HG03280 (cell line): ENCODE results near the gene ALK.

ENCODE experiments used
- ATAC-seq: cut with Tn5 transposase; IDR thresholded peaks from one replicate; pipeline ENCODE4 v1.9.1; 2021; ENCODE audit warnings: mild to moderate bottlenecking, moderate library complexity; ENCODE audit not compliant: unreplicated experiment

ALK gene

DNA sequence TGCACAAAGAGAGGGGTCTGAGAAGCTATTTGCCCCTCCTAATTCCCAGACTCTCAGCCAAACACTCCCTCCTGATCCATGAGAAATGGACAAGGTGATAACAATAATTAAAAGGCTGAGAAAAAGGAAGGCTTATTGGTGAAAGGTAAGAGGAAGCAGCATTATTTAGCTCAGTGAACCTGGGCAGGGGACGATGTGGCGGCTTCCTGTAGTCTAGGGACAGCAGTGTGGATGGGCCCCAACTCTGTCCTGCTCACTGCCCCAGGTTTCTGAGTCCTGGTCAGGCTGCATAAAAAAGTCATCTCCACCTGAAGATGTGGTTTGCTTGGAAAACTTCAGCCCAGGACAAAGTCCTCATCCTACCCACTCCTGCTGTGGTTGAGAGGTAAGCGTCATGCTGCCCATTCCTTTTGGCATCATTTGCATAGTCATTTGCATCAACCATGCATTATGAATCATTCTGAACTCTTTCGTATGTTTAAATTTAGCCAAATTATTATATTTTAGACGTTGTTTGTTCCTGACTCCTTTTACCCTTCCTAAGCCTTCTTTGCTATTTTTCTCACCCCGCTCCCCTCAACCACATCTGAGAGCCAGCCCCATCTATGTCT, 679.3 kb downstream of the ALK start:
- no peak for ATAC-seq

DNA sequence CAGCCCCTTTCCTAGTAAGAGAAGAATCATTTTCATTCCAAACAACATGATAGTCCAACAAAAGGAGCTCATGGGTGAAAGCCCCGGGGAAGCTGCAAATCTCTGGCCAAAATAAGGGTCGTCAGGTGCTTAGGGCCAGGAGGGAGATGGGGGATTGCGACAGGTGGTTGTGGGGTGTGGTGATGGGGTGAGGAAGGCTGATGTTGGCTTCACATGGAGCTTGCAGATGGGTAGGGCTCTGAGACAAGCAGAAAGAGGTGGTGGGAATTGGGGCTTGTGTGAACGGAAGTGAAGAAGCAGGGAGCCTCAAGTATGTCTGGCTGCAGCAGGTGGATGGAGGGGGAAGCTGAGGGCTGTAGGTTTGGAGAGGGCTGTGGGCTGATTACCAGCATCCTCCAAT, 680.0 kb downstream of the ALK start:
- no peak for ATAC-seq

DNA sequence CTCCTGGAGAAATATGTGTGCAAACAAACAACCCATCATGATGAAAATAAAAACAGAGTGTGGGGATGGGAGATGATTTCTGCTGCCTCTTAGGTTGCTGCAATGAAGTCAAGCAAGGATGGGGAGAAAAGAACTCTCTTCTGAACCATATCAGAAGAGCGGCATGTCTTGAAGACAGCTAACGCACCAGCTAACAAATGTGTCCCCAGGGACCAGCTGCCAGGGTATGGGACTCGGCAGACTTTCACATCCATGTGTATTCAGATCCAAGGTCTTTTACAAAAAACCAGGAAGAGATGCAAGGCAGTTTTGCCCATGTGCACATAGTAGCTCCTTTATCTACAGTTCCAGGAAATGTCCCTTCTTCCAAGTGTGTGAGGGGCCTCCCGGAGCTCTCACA, 680.8 kb downstream of the ALK start:
- ATAC-seq: no peak

DNA sequence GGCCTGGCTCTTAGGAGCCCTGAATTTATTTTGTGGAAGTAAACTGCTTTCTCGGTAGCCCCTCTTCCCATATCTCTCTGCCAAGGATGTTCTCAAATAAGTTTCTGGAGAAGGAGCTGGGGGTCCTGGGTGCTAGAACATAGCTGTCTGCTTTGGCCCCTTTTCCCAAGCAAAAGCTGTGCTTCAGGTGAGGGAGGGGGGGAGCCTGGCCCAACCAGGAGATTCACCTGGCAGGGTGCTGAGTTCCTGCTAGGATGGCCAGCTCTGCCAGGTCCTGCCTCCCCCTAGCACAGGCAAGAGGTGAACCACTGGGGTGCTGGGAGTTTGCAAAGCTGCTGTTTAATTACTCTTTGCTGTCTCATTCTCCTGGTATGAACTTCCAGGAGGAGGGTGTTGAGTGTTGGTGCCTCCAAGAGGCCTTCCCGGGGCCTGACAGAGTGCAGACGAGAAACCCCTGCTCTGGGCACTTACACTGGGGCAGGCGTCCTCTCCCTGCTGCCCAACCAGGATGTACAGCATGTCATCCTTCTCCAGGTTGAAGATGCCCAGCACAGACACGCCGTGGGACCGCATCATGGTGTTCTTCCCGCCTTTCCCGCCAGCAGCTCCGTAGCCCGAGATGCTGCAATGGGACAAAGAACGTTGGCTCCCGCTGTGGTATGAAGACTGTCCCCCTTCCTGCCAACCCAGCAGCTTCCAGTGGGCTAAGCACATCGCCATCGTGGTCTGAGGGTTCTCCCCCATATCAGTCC, 682.0 kb downstream of the ALK start:
- no peak for ATAC-seq

DNA sequence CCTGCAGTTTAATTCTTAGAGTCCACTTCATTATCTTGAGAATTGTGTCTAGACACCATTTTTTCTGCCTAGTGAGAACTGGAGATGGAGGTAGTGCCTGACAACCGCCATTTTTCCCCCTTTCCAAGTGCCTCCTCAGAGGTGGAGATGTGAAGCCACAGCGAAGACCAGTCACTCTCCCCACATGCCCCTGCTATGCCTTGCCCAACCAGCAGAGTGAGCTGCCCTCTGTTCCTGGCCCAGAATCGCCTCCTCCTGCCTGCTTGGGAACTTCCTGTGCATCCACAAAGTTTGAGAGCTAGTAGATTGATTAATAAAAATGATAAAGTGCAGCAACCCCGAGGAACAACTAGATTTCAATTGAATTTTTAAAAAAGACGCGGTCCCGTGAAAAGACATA, 682.9 kb downstream of the ALK start:
- ATAC-seq: no peak

DNA sequence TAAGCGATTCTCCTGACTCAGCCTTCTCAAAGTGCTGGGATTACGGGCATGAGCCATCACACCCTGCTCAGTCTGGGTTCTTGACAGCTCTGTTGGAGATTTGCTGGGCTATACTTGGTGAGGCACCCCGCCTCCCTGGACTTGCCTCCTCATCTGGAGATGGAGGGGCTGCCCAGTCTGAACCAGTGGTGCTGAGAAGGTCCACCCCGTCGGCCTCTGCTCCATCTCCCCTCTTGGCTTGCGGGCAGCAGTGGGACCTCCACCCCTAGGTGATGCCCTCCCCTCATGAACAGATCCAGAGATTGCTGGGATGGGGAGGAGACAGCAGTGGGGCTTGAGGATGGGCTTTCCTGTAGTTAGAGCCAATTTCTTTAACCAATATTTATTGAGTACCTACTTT, 685.3 kb downstream of the ALK start:
- no peak for ATAC-seq

DNA sequence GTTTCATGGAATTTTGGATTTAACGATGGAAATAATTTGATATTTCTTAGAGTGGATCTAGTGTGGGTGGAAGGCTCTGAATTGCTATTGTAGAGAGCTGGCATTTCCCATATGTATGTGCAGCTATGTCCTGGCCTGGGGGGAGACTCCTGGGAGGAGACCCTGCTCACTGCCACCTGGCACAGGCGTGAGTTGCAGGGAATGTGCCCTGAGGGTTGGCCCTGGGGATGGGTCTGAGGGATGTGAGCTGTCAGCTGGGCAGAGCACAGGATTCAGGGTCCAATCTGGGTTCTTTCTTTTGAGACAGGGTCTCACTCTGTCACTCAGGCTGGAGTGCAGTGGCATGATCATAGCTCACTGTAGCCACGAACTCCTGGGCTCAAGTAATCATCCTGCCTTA, 686.0 kb downstream of the ALK start:
- no peak for ATAC-seq

DNA sequence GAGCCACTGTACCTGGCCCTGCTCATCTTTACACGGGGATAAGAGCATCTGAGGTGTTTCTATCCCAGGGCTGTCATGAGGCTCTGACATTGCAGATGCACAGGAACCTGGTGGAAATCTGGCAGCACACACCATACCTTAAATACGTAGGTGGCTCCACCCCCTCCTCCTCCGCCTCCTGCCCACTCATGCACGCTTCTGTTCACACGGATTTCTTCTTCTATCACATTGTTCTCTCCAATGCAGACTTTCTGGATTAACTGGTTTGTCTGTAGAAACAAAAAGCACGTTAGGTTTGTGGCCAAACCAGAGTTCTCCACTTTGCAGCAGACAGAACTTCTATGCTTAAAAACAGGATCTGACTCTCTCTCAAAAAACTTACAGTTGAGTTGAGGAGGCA, 688.0 kb downstream of the ALK start:
- ATAC-seq: no peak

DNA sequence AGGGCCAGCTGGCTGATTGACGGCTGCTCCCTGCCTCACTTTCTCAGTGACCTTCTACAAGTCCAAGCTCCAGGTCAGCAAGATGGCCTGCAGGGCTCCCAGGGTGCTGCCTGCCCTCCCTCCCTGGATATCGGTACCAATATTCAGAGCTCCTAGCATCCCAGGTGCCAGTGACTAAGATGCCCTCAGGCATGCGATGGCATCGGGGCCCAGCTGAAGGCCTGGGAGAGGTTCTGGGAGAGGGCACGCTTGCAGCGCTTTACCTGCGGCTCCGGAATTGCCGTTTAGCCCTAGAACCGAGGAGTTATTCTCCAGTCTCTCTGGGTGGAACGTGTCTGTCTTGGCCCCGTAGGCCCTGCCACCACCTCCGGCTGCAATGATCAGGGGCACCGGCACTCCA, 689.3 kb downstream of the ALK start:
- no peak for ATAC-seq

DNA sequence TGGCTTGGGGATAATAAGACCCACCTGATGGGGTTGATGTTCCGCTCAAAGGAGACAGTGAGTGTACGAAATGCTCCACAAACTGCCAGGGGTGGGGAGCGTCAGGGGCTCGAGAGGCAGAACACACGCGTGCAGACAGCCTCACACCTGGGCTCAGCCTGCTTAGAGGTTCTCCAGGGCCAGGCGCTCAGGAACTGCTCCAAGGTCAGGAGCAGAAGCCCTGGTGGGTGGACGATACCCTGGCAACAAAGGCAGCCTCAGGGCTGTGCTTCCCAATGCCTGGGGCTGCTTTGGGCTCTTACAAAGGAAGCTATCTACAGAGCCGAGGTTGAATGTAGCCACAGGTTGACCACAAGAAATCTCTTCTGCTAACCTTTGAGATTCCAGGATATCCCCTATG, 691.7 kb downstream of the ALK start:
- ATAC-seq: no peak

DNA sequence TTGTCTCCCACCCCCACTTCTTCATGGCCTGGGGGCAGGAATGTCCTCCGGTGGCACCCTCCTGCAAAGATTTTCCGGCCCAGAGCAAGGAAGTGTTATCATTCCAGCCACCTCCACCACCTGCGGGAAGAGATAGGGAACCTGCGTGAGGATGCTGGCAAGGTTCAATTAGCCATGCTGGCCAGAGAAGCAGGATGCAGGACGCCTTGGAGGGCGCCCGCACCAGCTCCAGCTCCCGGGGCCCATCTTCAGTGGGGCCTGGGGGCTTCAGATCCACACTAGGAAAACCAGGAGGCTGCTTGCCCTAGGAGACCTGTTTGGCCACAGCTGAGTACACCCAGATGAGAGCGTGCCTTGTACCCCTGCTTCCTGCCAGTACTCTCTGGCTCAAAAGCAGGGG, 692.4 kb downstream of the ALK start:
- no peak for ATAC-seq

DNA sequence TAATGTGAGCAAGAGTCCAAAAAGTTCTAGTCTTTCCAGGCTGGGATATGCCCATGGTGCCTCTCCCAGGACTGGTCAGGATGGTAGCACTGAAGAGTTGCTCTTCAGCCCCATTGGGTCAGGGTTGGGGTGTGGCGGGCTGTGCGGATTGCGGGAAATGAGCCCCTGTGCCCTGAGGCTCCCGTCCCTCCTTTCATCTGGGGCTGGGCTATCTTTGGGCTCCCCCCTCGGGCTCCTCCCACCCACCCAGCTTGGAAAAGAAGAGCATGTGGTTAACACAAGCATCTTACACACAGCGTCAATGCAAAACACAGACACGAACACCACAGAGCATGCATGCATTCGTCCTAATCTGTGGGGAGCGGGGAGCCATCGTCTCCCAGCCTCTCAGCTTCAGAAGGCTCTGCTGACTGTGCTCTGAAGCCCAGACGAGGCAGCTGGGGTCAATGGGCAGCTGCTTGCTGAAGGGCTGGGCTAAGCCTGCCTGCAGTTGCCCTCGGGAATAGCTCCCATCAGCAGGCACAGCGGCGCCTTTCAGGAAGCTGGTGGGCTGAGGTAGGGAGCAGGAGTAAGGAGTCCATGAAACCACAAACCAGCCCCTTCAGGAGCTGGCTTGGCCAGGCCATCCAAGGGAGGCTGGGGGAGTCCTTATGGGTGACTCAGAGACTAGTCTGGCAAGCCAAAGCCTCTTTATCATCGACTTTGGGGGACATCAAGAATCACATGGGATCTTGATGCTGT, 693.3 kb downstream of the ALK start:
- no peak for ATAC-seq

DNA sequence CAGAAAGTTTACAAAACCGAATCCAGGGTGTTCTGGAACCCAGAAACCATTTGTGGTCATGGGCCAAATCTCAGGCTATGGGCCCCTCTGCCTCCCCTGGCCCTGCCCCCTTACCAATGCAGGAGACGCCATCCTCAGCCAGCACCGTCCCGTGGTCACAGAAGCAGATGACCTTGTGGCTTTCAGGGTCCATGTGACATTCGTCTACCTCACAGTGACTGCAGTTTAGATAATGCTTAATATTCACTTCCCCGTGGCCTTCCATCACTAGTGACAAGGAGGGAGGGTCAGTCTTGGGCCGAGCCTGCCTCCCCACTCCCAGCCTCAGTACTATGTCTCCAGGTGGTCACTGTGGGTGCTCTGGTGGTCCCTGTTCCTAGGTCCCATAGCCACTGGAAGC, 694.6 kb downstream of the ALK start:
- no peak for ATAC-seq

DNA sequence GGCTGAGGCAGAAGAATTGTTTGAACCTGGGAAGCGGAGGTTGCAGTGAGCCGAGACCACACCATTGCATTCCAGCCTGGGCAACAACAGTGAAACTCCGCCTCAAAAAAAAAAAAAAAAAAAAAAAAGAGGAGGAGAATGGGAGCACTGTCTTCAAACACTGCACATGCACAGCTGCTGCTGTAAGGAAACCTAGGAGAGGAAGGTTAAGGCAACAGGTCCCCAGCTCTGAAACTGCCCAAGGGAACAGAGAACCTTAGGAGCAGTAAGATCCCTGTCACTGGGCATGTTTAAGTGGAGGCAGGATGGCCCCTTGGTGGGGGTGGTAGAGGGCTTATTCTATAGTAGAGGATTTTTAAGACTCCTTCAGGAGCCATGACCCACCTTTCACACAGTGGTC, 695.0 kb downstream of the ALK start:
- no peak for ATAC-seq

DNA sequence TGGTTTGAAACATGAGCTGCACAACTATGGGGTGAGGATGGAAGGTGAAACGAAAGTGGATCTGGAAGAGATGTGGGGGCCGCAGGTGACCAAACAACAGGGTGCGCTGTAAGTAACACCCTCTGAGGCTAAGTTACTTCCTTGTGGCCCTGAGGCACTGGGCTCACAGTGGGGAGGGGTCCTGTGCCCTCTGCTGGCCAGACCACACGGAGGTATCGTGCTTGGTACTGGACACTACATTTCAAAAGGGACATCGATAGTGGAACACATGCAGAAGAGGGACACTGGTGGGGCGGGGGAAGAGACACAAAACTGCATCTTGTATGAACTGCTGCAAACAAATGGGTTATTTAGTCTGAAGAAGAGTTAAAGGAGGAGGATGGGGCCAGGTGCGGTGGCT, 695.6 kb downstream of the ALK start:
- no peak for ATAC-seq

DNA sequence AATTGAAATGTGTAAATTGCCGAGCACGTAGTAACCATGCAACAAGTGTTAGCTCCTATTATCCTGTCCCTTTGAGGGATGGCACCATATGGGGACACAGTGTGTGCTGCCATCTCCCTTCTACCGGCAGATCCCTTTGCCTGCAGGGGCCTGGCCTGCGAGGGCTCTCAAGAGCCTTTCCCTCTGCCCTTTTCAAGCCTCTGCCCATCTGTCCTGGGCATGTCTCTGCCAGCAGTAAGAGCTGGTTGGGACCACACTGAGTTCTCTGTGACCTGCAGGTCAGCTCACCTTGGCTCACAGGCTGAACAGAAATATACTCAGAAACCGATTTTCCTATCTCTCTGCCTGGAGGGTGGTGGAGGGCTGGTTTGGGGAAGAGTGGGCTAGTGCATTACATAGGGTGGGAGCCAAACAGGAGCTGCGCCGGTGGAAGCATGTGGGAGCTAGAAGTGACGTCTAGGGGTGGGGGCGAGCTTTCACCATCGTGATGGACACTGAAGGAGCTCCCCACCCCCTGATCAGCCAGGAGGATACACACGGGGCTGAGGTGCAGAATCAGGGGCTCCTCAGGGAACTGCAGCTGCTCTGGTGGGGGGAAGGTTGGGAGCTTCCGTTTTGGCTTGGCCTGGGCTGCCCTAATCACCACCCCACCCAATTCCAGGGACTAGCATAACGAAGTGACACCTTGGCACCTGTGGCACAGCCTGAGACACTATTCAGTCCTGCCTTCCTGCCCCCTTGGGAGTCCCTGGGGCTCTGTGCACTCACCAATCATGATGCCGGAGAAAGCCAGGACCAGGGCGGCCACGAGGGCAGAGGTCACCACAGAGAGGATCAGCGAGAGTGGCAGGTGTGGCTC, 696.5 kb downstream of the ALK start:
- no peak for ATAC-seq

DNA sequence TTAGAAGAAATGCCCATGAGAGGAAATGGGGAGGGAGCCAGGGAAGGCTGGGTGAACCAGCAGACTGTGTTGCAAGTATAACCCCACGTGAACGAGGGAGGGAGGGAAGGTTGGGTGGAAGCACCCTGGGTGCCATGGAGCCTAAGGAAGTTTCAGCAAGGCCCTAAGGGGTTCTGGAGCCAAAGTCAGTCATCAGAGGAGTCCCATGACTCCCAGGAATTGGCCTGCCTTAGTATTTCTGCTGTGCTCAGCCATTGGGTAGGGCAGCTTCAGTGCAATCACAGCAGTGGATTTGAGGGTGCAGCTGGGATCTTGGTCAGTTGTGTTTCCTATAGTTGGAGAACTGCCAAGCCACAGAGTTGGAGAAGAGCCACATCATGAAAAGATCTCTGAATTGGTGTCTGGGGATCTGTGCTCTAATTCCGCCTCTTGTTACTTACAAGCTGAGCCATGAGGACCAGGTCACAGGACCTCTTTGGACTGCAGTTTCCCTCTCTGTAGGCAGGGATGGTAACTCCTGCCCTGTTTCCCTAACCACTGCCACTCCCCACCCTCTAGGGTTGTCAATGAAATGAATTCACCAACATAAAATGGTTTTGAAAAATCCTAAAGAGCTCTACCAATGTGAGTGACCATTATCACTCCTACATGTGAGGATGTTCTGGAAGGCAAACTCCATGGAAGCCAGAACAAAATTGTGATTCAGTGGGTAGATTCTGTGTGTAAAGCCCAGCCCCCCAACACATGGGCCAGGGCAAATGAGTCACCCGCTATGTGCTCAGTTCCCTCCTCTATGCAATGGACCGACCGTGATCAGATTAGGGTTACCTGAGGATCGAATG, 697.3 kb downstream of the ALK start:
- ATAC-seq: no peak

DNA sequence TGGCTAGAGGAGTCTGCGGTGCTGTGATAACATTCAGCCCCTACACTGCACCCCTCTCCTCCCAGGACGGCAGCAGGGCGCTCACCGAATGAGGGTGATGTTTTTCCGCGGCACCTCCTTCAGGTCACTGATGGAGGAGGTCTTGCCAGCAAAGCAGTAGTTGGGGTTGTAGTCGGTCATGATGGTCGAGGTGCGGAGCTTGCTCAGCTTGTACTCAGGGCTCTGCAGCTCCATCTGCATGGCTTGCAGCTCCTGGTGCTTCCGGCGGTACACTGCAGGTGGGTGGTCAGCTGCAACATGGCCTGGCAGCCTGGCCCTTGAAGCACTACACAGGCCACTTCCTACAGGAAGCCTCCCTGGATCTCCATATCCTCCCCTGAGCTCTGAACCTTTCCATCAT, 698.1 kb downstream of the ALK start:
- no peak for ATAC-seq

DNA sequence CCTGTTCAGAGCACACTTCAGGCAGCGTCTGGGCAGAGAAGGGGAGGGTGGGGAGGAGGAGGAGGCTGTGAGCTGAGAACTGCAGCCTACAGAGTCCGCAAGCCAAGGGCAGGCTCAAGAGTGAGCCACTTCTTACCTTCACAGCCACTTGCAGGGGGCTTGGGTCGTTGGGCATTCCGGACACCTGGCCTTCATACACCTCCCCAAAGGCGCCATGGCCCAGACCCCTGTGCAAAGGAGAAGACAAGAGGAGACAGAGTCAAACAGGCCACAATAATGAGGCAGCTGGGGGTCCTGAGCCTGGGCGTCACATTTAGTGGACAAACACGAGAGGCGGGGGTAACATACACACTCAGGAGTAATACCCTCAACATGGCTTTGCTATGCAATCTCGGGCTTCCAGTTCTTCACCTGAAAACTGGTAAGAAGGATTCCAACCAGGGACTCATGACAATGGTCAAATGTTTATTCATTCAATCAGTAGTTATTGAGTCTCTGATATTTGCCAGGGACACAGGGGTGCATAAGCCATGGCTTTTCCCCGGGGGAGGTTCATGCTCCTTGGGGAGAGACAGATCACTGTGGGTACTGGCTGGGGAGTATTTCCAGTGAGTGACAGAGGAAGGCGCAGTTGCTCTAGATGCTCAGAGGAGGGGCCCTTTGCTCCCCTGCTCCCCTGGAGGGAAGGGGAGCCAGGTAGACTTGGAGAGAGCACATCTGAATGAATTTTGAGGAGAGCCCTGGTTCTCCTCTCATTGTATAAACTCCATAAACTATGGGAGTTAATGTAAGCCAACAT, 698.8 kb downstream of the ALK start:
- no peak for ATAC-seq
